IMR-90 (cell line): ENCODE data around the gene C14orf180.

Experiments used
- CEBPB ChIP-seq: IDR thresholded peaks from 2 replicates; pipeline ENCODE4 v1.6.1; 2012; ENCODE audit warnings: low read depth, low read length, improper control_type of control experiment
- MAZ ChIP-seq: IDR thresholded peaks from 2 replicates; pipeline ENCODE4 v1.6.1; 2012; ENCODE audit warnings: low read depth, mild to moderate bottlenecking, low read length, improper control_type of control experiment, moderate library complexity, borderline replicate concordance
- RAD21 ChIP-seq: IDR thresholded peaks from 2 replicates; pipeline ENCODE4 v1.6.1; 2012; ENCODE audit warnings: low read length, improper control_type of control experiment
- TF ChIP-seq, protein P1 (sequence below): conservative IDR thresholded peaks from 2 replicates; pipeline ENCODE4 v1.5.1; 2012; ENCODE audit warnings: mild to moderate bottlenecking, low read depth, low read length, improper control_type of control experiment

DNA sequence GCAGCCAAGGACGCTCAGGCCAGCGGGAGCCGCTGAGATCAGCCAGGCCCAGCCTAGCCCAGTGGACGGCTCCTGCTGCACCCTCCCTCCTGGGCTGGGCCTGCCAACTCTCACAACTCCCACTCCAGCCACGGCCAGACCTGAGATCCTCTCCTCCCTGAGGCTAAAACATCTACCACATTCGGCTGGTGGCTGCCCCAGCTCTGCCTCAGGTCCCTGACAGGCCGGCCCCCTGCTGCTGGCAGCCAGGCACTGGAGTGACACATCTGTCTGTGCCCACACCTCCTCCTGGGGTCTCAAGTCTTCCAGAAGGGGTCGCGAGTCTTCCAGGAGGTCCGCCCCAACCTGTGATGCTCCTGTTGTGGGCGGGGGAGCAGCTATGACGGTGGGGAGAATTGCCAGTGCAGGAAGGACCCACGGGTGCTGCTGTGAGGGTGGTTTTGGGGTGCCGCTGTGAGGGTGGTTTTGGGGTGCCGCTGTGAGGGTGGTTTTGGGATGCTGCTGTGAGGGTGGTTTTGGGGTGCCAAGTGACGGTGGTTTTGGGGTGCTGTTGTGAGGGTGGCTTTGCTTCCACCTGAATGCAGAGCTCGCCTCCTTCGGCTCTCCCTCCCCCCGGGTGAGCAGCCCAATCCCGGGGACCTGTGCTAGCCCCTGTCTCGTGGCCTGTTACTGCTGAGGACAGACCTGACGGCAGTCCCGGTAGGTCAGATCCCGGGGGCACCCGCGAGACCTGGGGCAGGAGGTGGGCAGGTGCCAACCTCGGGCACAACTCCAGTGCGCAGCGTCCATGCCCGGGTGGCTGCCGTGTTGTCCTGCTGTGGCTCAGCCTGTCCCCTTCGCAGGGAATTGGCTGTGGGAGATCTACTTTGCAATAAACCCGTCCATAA lies 27.5 kb upstream of the C14orf180 start:
- TF ChIP-seq, protein P1, sequence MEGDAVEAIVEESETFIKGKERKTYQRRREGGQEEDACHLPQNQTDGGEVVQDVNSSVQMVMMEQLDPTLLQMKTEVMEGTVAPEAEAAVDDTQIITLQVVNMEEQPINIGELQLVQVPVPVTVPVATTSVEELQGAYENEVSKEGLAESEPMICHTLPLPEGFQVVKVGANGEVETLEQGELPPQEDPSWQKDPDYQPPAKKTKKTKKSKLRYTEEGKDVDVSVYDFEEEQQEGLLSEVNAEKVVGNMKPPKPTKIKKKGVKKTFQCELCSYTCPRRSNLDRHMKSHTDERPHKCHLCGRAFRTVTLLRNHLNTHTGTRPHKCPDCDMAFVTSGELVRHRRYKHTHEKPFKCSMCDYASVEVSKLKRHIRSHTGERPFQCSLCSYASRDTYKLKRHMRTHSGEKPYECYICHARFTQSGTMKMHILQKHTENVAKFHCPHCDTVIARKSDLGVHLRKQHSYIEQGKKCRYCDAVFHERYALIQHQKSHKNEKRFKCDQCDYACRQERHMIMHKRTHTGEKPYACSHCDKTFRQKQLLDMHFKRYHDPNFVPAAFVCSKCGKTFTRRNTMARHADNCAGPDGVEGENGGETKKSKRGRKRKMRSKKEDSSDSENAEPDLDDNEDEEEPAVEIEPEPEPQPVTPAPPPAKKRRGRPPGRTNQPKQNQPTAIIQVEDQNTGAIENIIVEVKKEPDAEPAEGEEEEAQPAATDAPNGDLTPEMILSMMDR: no peak
- TF ChIP-seq RAD21: no peak
- no peak for TF ChIP-seq CEBPB
- TF ChIP-seq MAZ: no peak
